Measurements from ENCODE around the gene PARP14.
"Not testable (repeated sequence)": the region's sequence is repeated elsewhere in the genome, so short reads cannot be mapped to it uniquely, and the experiment has no call there.

Gene PARP14

GRCh38 chr3:122677216-122677615, 3.4 kb upstream of the PARP14 start:
- DNase-seq (ENCODE audit: low read depth), result no peak

GRCh38 chr3:122678506-122678905, 2.1 kb upstream of the PARP14 start:
- no peak for DNase-seq (ENCODE audit: low read depth)

GRCh38 chr3:122679085-122679881, 1.4 kb upstream of the PARP14 start:
- DNase-seq (ENCODE audit: low read depth), result peak; percentile 74

- no peak for DNase-seq (ENCODE audit: low read depth)
Measured at GRCh38 chr3:122679882-122680474, 661 bp upstream of the PARP14 start.

GRCh38 chr3:122681284-122681973, 790 bp downstream of the PARP14 start:
- DNase-seq (ENCODE audit: low read depth), result no peak

GRCh38 chr3:122681974-122682409, 1.4 kb downstream of the PARP14 start:
- no peak for DNase-seq (ENCODE audit: low read depth)

- not testable (repeated sequence) for DNase-seq (ENCODE audit: low read depth)
Measured at GRCh38 chr3:122682778-122683411, 2.3 kb downstream of the PARP14 start.

GRCh38 chr3:122687298-122687697, 6.7 kb downstream of the PARP14 start:
- no peak for DNase-seq (ENCODE audit: low read depth)

- no peak for DNase-seq (ENCODE audit: low read depth)
Measured at GRCh38 chr3:122688996-122689395, 8.4 kb downstream of the PARP14 start.

GRCh38 chr3:122689587-122689986, 8.9 kb downstream of the PARP14 start:
- no peak for DNase-seq (ENCODE audit: low read depth)

GRCh38 chr3:122690096-122690495, 9.5 kb downstream of the PARP14 start:
- DNase-seq (ENCODE audit: low read depth), result no peak

- DNase-seq (ENCODE audit: low read depth), result no peak
Measured at GRCh38 chr3:122691195-122691594, 10.6 kb downstream of the PARP14 start.

GRCh38 chr3:122692674-122693073, 12.0 kb downstream of the PARP14 start:
- DNase-seq (ENCODE audit: low read depth), result no peak

GRCh38 chr3:122694966-122695365, 14.3 kb downstream of the PARP14 start:
- no peak for DNase-seq (ENCODE audit: low read depth)

- DNase-seq (ENCODE audit: low read depth), result no peak
Measured at GRCh38 chr3:122695927-122696561, 15.4 kb downstream of the PARP14 start.

GRCh38 chr3:122697952-122698620, 17.4 kb downstream of the PARP14 start:
- no peak for DNase-seq (ENCODE audit: low read depth)

- DNase-seq (ENCODE audit: low read depth), result no peak
Measured at GRCh38 chr3:122700193-122700592, 19.6 kb downstream of the PARP14 start.

GRCh38 chr3:122705379-122705778, 24.7 kb downstream of the PARP14 start:
- DNase-seq (ENCODE audit: low read depth), result no peak

GRCh38 chr3:122710616-122711251, 30.1 kb downstream of the PARP14 start:
- DNase-seq (ENCODE audit: low read depth), result not testable (repeated sequence)

GRCh38 chr3:122714273-122714672, 33.6 kb downstream of the PARP14 start:
- DNase-seq (ENCODE audit: low read depth), result no peak

GRCh38 chr3:122716667-122717066, 36.0 kb downstream of the PARP14 start:
- no peak for DNase-seq (ENCODE audit: low read depth)
